ENCODE measurements around the gene FAM120AOS.
"Not testable (repeated sequence)": the region's sequence is repeated elsewhere in the genome, so short reads cannot be mapped to it uniquely, and the experiment has no call there.

Gene FAM120AOS

GRCh38 chr9:93446073-93446472 is 7.3 kb downstream of the FAM120AOS start:
- FAIRE-seq (no peak), DNase-seq (ENCODE audit: insufficient read length, low spot score) (no peak)

- DNase-seq (ENCODE audit: insufficient read length, low spot score) = no peak
- FAIRE-seq = no peak
Measured at GRCh38 chr9:93440896-93441580, 12.3 kb downstream of the FAM120AOS start.

GRCh38 chr9:93439301-93439700 is 14.1 kb downstream of the FAM120AOS start:
- FAIRE-seq; DNase-seq (ENCODE audit: insufficient read length, low spot score): not testable (repeated sequence)

GRCh38 chr9:93437996-93438395 is 15.4 kb downstream of the FAM120AOS start:
- FAIRE-seq = no peak
- DNase-seq (ENCODE audit: insufficient read length, low spot score) = no peak

- FAIRE-seq = no peak
- DNase-seq (ENCODE audit: insufficient read length, low spot score) = no peak
Measured at GRCh38 chr9:93436655-93437407, 16.6 kb downstream of the FAM120AOS start.

GRCh38 chr9:93436218-93436617 is 17.2 kb downstream of the FAM120AOS start:
- no peak for FAIRE-seq
- DNase-seq (ENCODE audit: insufficient read length, low spot score) = no peak

GRCh38 chr9:93435386-93435785 is 18.0 kb downstream of the FAM120AOS start:
- no peak for FAIRE-seq
- DNase-seq (ENCODE audit: insufficient read length, low spot score) = no peak

GRCh38 chr9:93434056-93434455 is 19.3 kb downstream of the FAM120AOS start:
- FAIRE-seq (no peak), DNase-seq (ENCODE audit: insufficient read length, low spot score) (no peak)

- DNase-seq (ENCODE audit: insufficient read length, low spot score) (no peak), FAIRE-seq (no peak)
Measured at GRCh38 chr9:93432964-93433363, 20.4 kb downstream of the FAM120AOS start.

GRCh38 chr9:93431539-93432105 is 21.8 kb downstream of the FAM120AOS start:
- no peak for FAIRE-seq
- DNase-seq (ENCODE audit: insufficient read length, low spot score) = no peak

GRCh38 chr9:93427655-93428379 is 25.6 kb downstream of the FAM120AOS start:
- no peak for DNase-seq (ENCODE audit: insufficient read length, low spot score)
- no peak for FAIRE-seq

GRCh38 chr9:93422977-93423616 is 30.3 kb downstream of the FAM120AOS start:
- FAIRE-seq (no peak), DNase-seq (ENCODE audit: insufficient read length, low spot score) (no peak)

GRCh38 chr9:93419023-93419422 is 34.4 kb downstream of the FAM120AOS start:
- DNase-seq (ENCODE audit: insufficient read length, low spot score) (no peak), FAIRE-seq (no peak)

GRCh38 chr9:93417538-93417937 is 35.8 kb downstream of the FAM120AOS start:
- DNase-seq (ENCODE audit: insufficient read length, low spot score) (no peak), FAIRE-seq (no peak)

GRCh38 chr9:93416530-93417235 is 36.7 kb downstream of the FAM120AOS start:
- FAIRE-seq = no peak
- no peak for DNase-seq (ENCODE audit: insufficient read length, low spot score)

- DNase-seq (ENCODE audit: insufficient read length, low spot score) = no peak
- FAIRE-seq = no peak
Measured at GRCh38 chr9:93415176-93415690, 38.1 kb downstream of the FAM120AOS start.

GRCh38 chr9:93413530-93413929 is 39.9 kb downstream of the FAM120AOS start:
- FAIRE-seq (no peak), DNase-seq (ENCODE audit: insufficient read length, low spot score) (no peak)

- DNase-seq (ENCODE audit: insufficient read length, low spot score) = no peak
- FAIRE-seq = no peak
Measured at GRCh38 chr9:93406371-93406770, 47.0 kb downstream of the FAM120AOS start.

- DNase-seq (ENCODE audit: insufficient read length, low spot score) (no peak), FAIRE-seq (no peak)
Measured at GRCh38 chr9:93398471-93398870, 54.9 kb downstream of the FAM120AOS start.
